Astrocyte of the spinal cord (primary cell): ENCODE results near the gene KMT2E.

Experiments used
- DNase-seq: peaks from one replicate; pipeline ENCODE4 v3.0.0; 2011; ENCODE audit warnings: low read depth, low spot score
- H3K4me3 ChIP-seq: 2 replicates; pipeline ENCODE4 v1.5.1; 2011; ENCODE audit warnings: low read depth, mild to moderate bottlenecking, low read length, moderate library complexity
- in situ Hi-C: cut with HindIII; loops from 2 replicates; pipeline ENCODE4 v1.10.0; 2017; ENCODE audit warnings: low sequenced_read_pairs
- TF ChIP-seq, protein P1 (sequence below): IDR thresholded peaks from 2 replicates; pipeline ENCODE4 v1.5.1; 2012; ENCODE audit warnings: low read depth, mild to moderate bottlenecking, low read length, inconsistent platforms

The KMT2E gene

DNA sequence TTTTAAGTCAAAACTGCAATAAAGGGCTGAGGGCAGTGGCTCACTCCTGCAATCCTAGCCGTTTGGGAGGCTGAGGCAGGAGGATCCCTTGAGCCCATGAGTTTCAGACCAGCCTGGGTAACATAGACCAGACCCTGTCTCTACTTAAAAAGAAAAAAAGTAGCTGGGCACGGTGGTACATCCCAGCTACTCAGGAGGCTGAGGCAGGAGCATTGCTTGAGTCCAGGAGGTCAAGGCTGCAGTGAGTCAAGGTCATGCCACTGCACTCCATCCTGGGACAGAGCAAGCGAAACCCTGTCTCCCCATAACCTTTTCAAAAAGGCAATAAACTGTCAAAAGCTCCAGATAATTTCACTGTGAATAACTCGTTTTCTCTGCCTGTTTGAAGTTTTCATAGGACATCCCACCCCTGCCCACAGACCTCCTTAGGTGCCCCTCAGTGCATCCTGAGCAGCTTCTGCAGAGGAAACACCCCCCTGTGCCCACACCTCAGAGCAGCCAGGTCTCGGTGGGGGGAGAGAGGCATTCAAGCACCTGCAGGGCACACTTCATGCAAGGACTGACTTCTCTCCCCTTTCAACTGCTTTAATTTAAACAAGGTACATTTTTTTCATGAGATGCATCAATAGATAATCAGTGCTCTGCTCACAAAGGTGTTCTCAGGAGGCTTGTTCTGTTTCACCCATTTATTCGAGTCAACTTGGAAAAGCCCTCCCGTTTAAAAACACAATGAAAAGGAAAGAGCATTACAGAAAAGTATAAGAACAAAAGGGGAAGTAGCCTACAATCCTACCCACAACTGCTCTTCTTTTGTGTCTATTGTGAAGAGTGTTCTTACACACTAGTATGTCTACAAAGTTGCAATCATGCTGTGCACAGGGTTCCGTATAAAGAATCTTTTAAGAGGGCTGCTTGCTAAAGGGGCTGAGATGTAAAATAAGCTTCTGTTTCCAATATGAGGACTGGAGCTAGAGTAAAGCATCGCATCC is 104.9 kb downstream of the KMT2E start:
- H3K4me3 ChIP-seq, result no peak overlapping the region
- in situ Hi-C loops, result no loop called here
- DNase-seq, result no peak
- TF ChIP-seq, protein P1, sequence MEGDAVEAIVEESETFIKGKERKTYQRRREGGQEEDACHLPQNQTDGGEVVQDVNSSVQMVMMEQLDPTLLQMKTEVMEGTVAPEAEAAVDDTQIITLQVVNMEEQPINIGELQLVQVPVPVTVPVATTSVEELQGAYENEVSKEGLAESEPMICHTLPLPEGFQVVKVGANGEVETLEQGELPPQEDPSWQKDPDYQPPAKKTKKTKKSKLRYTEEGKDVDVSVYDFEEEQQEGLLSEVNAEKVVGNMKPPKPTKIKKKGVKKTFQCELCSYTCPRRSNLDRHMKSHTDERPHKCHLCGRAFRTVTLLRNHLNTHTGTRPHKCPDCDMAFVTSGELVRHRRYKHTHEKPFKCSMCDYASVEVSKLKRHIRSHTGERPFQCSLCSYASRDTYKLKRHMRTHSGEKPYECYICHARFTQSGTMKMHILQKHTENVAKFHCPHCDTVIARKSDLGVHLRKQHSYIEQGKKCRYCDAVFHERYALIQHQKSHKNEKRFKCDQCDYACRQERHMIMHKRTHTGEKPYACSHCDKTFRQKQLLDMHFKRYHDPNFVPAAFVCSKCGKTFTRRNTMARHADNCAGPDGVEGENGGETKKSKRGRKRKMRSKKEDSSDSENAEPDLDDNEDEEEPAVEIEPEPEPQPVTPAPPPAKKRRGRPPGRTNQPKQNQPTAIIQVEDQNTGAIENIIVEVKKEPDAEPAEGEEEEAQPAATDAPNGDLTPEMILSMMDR, result no peak

DNA sequence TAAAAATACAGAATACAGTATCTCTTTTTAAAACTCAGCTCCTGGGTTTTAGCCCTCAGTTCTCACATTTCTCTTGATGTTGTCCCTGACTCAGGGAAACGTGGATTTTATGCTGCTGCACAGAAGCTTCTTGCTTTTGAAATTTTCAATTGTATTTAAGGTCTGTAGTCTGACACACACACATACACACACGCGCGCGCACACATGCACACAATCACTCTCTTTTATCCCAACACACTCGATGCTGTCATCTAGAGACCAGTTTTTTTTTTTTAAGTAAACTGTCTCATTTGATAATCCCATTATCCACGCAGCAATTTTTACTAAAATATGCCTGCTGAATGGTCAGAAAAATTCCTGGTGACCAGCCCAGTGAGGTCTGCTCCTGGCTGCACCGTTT is 108.6 kb downstream of the KMT2E start:
- in situ Hi-C loops, result no loop called here
- H3K4me3 ChIP-seq, result no peak overlapping the region
- no peak for DNase-seq
- TF ChIP-seq, protein P1, result no peak

DNA sequence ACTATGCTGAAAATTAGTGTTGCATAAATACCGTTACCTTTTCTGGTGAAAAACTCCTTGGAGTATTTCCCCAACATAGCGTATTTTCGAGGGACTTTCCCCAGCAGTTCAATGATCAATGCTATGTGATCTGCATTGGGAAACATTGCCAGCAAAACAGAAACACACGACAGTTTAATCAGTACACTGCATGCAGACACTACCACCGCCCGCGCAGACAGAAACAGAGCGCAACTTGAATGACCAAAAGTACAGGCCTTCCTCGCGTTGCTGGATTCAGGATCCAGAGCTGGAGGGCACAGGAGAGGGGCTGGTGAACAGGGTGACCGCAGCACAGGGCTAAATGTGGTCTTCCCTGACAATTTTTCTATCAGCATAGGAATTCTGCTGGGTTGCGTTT is 111.7 kb downstream of the KMT2E start:
- TF ChIP-seq, protein P1, result no peak
- no peak for DNase-seq
- H3K4me3 ChIP-seq, result no peak overlapping the region
- in situ Hi-C loops, result no loop called here

DNA sequence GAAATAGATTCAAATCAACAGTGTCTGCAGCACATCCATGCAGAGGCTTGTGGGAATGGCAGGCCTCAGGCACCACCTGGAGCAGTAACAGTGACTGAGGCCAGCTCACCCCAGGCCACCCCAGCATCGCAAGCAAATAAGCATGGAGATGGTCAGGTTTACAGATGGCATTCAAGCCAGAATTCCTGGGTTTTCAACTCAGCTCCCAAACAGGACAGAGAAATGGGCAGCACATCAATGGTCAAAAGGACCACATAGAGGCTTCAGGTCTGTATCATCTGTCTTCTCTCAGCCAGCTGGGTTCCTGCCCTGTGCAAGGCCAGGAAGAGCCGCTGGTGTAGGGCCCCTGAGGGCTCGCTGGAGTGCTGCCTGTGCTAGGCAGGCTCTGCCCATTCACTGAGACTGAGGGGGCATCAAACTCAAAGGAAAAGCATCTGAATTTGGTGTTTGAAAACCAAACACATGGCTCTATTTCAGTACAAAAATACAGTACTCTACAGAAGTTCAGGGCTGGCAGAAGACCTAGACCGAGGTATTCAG is 112.5 kb downstream of the KMT2E start:
- no peak overlapping the region for H3K4me3 ChIP-seq
- TF ChIP-seq, protein P1, result no peak
- in situ Hi-C loops, result no loop called here
- DNase-seq, result no peak

DNA sequence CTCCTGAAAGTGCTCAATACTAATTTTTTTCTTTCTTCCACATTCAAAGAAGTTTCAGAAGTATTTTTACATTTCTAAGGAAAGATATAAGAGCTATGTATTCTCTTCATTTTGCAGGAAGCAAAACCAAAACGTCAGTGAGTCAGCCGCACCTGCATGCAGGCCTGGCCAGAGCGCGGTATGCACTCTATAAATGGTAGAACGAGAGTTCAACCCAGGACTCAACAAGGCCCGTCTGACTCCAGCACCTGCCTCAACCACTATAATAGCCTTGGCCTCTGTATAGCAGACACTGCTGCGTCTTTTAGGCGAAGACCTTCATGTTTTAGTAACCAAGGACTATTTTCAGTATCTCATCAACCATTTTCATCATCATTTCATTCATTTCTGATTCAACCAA is 113.2 kb downstream of the KMT2E start:
- H3K4me3 ChIP-seq, result no peak overlapping the region
- in situ Hi-C loops, result no loop called here
- peak; percentile 26 for DNase-seq
- TF ChIP-seq, protein P1, result no peak

DNA sequence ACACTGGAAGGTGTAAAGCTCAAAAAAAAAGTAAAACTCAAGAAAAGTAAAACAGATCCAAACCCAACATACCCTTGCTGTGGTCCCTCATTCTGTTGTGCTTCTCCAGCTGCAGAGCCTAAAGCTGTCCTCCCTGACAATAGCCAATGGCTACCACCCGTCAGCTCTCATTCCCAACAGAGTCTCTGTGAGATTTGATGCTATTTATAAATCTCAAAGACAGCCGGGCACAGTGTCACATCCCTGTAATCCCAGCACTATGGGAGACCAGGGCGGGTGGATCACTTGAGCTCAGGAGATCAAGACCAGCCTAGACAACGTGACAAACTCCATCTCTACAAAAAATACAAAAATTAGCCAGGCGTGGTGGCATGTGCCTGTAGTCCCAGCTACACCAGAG is 116.0 kb downstream of the KMT2E start:
- no peak for DNase-seq

More for the DNA sequence above, 116.0 kb downstream of the KMT2E start:
- no peak overlapping the region for H3K4me3 ChIP-seq
- TF ChIP-seq, protein P1, result no peak
- in situ Hi-C loops, result no loop called here
